CD4-positive, alpha-beta T cell (primary cell): ENCODE results near the gene CDYL. TPM values are rescaled to one million over a fixed set of nuclear protein-coding genes. Genes with fewer than 3 reads are reported as not detected.

ENCODE experiments used
- ATAC-seq: fragments of 200-7000 bp; cut with Tn5 transposase; one replicate; pipeline ENCODE4 v1.10.0; 2022; ENCODE audit warnings: mild to moderate bottlenecking; ENCODE audit not compliant: poor library complexity
- CTCF ChIA-PET: fragments of 350-600 bp; sonication (Branson Sonifier 250); formaldehyde crosslinking; loops from one replicate; lab custom pipeline; 2021; ENCODE audit warnings: antibody characterized with exemption, inconsistent platforms; lab: Charles Lee
- POLR2A ChIA-PET: fragments of 350-600 bp; sonication (Branson Sonifier 250); formaldehyde crosslinking; loops from one replicate; lab custom pipeline; 2021; ENCODE audit warnings: antibody characterized with exemption, inconsistent platforms; lab: Charles Lee
- DNase-seq, 14 experiments: peaks; one replicate each; pipeline ENCODE4 v3.0.0-alpha.2; 2013 to 2020; ENCODE audit warnings: mixed read lengths in 2 of 14
- H3K27ac ChIP-seq, 2 donors: one replicate each; pipeline versions ENCODE4 v1.5.1 to v1.7.0; 2013; ENCODE audit warnings: low read length in 2 of 2, low read depth in 1 of 2, mild to moderate bottlenecking in 1 of 2
- H3K27me3 ChIP-seq, 2 experiments: 1 replicate in 1 of 2; 2 replicates in 1 of 2; pipeline versions ENCODE4 v1.6.1 to v1.7.0; 2013; ENCODE audit warnings: low read length in 2 of 2, control low read depth in 1 of 2, mild to moderate bottlenecking in 1 of 2, moderate library complexity in 1 of 2; ENCODE audit not compliant: insufficient read depth in 2 of 2, control insufficient read depth in 1 of 2
- H3K36me3 ChIP-seq: one replicate; pipeline ENCODE4 v1.6.1; 2013; ENCODE audit warnings: low read length, control low read depth; ENCODE audit not compliant: insufficient read depth
- H3K4me1 ChIP-seq: one replicate; pipeline ENCODE4 v1.6.1; 2013; ENCODE audit warnings: low read length, control low read depth; ENCODE audit not compliant: insufficient read depth
- H3K4me3 ChIP-seq: one replicate; pipeline ENCODE4 v1.5.1; 2013; ENCODE audit warnings: mild to moderate bottlenecking, low read length, moderate library complexity
- H3K9me3 ChIP-seq, 2 experiments: 1 replicate in 1 of 2; 2 replicates in 1 of 2; pipeline versions ENCODE4 v1.6.1 to v1.7.0; 2013; ENCODE audit warnings: low read length in 2 of 2, mild to moderate bottlenecking in 2 of 2, control low read depth in 1 of 2, moderate library complexity in 1 of 2; ENCODE audit not compliant: control insufficient read depth in 1 of 2, insufficient read depth in 1 of 2
- H3K27ac Mint-ChIP-seq: one replicate; pipeline ENCODE4 v1.8.0; 2020; ENCODE audit warnings: mixed read lengths
- H3K27me3 Mint-ChIP-seq: one replicate; pipeline ENCODE4 v1.8.0; 2021; ENCODE audit warnings: mixed read lengths
- H3K36me3 Mint-ChIP-seq: one replicate; pipeline ENCODE4 v1.8.0; 2021; ENCODE audit warnings: low read depth, mixed read lengths
- H3K4me1 Mint-ChIP-seq: one replicate; pipeline ENCODE4 v1.8.0; 2021; ENCODE audit warnings: low read depth, mixed read lengths
- H3K4me3 Mint-ChIP-seq: one replicate; pipeline ENCODE4 v1.8.0; 2020; ENCODE audit warnings: mild to moderate bottlenecking, mixed read lengths
- H3K9me3 Mint-ChIP-seq: one replicate; pipeline ENCODE4 v1.8.0; 2020; ENCODE audit warnings: mixed read lengths
- CTCF ChIP-seq: fragments of 200-600 bp; IDR thresholded peaks from one replicate; pipeline ENCODE4 v1.8.0; 2022; ENCODE audit warnings: antibody characterized with exemption, mild to moderate bottlenecking
- intact Hi-C, 2 experiments: fragments of 100-400 bp; cut with DNase I in 1 of 2; cut with micrococcal nuclease in 1 of 2; formaldehyde crosslinking; loops; one replicate each; pipeline versions ENCODE4 v1.15.1 to v1.9.0; 2023 to 2025; cut with DNase I, micrococcal nuclease
- total RNA-seq, 174 experiments: library from RNA in 2 of 174; stranded (reverse) in 2 of 174; gene quantifications; one replicate each; pipeline ENCODE4 v1.2.3 and lab custom pipeline; 2021 to 2026

CDYL gene
- total RNA-seq, 2 experiments from 2014 or later: 23.8 to 23.9 TPM

GRCh38 chr6:4956625-4957024 is 180.4 kb downstream of the CDYL start:
- no peak for TF ChIP-seq CTCF
- CTCF ChIA-PET: no interaction called here
- intact Hi-C loops: no loop called here
- ATAC-seq: no peak
- H3K9me3 Mint-ChIP-seq: no peaks in the 10 kb centered on the region
- Histone ChIP-seq H3K36me3 (peaks cover 23% of the 10 kb centered on the region), H3K27me3 (no peaks in the 10 kb centered on the region), H3K9me3 (peaks cover 0 to 3% of the 10 kb centered on the region in 2 experiments), H3K27ac (no peak overlapping the region), H3K4me3 (no peak overlapping the region), H3K4me1 (no peaks in the 10 kb centered on the region)
- POLR2A ChIA-PET: no interaction called here
- H3K27me3 Mint-ChIP-seq: no peaks in the 10 kb centered on the region
- no peaks in the 10 kb centered on the region for H3K4me1 Mint-ChIP-seq
- no peak overlapping the region for H3K27ac Mint-ChIP-seq
- no peak for DNase-seq
- H3K36me3 Mint-ChIP-seq: peaks cover 42% of the 10 kb centered on the region
- no peak overlapping the region for H3K4me3 Mint-ChIP-seq

GRCh38 chr6:4957521-4958231 is 181.5 kb downstream of the CDYL start:
- Histone ChIP-seq H3K4me1 (no peaks in the 10 kb centered on the region), H3K36me3 (peaks cover 15% of the 10 kb centered on the region), H3K27ac (no peak overlapping the region), H3K4me3 (no peak overlapping the region), H3K9me3 (peaks cover 0 to 3% of the 10 kb centered on the region in 2 experiments), H3K27me3 (no peaks in the 10 kb centered on the region)
- Mint-ChIP-seq H3K4me1 (no peaks in the 10 kb centered on the region), H3K36me3 (peaks cover 32% of the 10 kb centered on the region), H3K9me3 (no peaks in the 10 kb centered on the region), H3K4me3 (no peak overlapping the region), H3K27ac (no peak overlapping the region), H3K27me3 (no peaks in the 10 kb centered on the region)
- ATAC-seq (no peak), DNase-seq (no peak)
- ChIA-PET CTCF (no interaction called here), POLR2A (no interaction called here)
- no peak for TF ChIP-seq CTCF
- intact Hi-C loops: no loop called here

- H3K27ac ChIP-seq: no peak overlapping the region
- H3K36me3 Mint-ChIP-seq: peaks cover 27% of the 10 kb centered on the region
- peaks cover 0 to 3% of the 10 kb centered on the region in 2 experiments for H3K9me3 ChIP-seq
- no peak overlapping the region for H3K4me3 ChIP-seq
- no peaks in the 10 kb centered on the region for H3K4me1 ChIP-seq
- peaks cover 9% of the 10 kb centered on the region for H3K36me3 ChIP-seq
- no peaks in the 10 kb centered on the region for H3K27me3 Mint-ChIP-seq
- no peak for TF ChIP-seq CTCF
- DNase-seq: no peak
- no peaks in the 10 kb centered on the region for H3K27me3 ChIP-seq
- ATAC-seq: no peak
- no peak overlapping the region for H3K27ac Mint-ChIP-seq
- ChIA-PET POLR2A (no interaction called here), CTCF (no interaction called here)
- no peak overlapping the region for H3K4me3 Mint-ChIP-seq
- intact Hi-C loops: no loop called here
- no peaks in the 10 kb centered on the region for H3K4me1 Mint-ChIP-seq
- H3K9me3 Mint-ChIP-seq: no peaks in the 10 kb centered on the region
Observed at GRCh38 chr6:4958624-4959023, 182.4 kb downstream of the CDYL start.
